Ascending aorta (tissue), 2 donors: ENCODE measurements around the gene PDE4B. TPM values are rescaled to one million over a fixed set of nuclear protein-coding genes. Genes with fewer than 3 reads are reported as not detected.

Experiments
- DNase-seq, 2 donors: peaks; one replicate each; pipeline ENCODE4 v3.0.0-alpha.2; 2019; ENCODE audit warnings: low spot score in 2 of 2
- H3K27ac ChIP-seq, 2 donors: fragments of 200-600 bp; sonication (generic); one replicate each; pipeline ENCODE4 v1.5.1; 2016 to 2017; ENCODE audit warnings: mild to moderate bottlenecking in 1 of 2
- H3K27me3 ChIP-seq: fragments of 200-600 bp; sonication (generic); one replicate; pipeline ENCODE4 v1.5.1; 2017
- H3K36me3 ChIP-seq, 2 donors: fragments of 200-600 bp; sonication (generic); one replicate each; pipeline ENCODE4 v1.5.1; 2016
- H3K4me1 ChIP-seq, 2 donors: fragments of 200-600 bp; sonication (generic); one replicate each; pipeline ENCODE4 v1.5.1; 2016 to 2017; ENCODE audit warnings: mild to moderate bottlenecking in 1 of 2
- H3K4me3 ChIP-seq, 2 donors: fragments of 200-600 bp; sonication (generic); one replicate each; pipeline ENCODE4 v1.5.1; 2016 to 2017; ENCODE audit warnings: mild to moderate bottlenecking in 1 of 2
- H3K9me3 ChIP-seq, 2 donors: fragments of 200-600 bp; sonication (generic); one replicate each; pipeline ENCODE4 v1.5.1; 2016
- intact Hi-C: fragments of 100-400 bp; cut with DNase I; formaldehyde crosslinking; loops from one replicate; pipeline ENCODE4 v1.15.1; 2023
- total RNA-seq: library from RNA; depleted of rRNA; stranded (reverse); fragments of >200 nt; gene quantifications from one replicate; pipeline ENCODE4 v1.1.0, GENCODE V29; 2016
- TF ChIP-seq, protein P1 (sequence below), 3 experiments: fragments of 200-600 bp in 2 of 3; fragments of 450-650 bp in 1 of 3; sonication (generic) in 2 of 3; IDR thresholded peaks; one replicate each; pipeline ENCODE4 v1.5.1; 2016 to 2019; ENCODE audit warnings: antibody characterized with exemption in 3 of 3, mild to moderate bottlenecking in 1 of 3, moderate library complexity in 1 of 3

PDE4B gene
- total RNA-seq, 1 donor from 2014 or later = 4.5 TPM

DNA sequence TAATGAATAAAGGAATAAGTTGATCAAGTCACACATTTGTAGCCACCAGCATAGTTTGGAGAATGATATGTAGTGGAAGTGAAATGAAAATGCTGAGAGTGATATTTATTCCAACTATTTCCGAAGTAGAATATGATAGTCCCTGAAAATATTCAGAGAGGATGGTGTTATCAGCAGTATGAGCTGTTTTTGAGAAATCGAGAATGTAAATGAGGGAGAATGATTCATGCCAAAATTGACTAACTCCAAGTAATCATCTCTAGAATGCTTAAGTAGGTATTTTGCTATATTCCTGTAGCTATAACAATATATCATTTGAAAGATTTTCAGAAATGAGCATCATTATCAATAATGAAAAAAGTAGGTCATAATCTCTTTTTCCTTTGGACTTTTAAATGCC is 178.9 kb downstream of the PDE4B start:
- TF ChIP-seq, protein P1, sequence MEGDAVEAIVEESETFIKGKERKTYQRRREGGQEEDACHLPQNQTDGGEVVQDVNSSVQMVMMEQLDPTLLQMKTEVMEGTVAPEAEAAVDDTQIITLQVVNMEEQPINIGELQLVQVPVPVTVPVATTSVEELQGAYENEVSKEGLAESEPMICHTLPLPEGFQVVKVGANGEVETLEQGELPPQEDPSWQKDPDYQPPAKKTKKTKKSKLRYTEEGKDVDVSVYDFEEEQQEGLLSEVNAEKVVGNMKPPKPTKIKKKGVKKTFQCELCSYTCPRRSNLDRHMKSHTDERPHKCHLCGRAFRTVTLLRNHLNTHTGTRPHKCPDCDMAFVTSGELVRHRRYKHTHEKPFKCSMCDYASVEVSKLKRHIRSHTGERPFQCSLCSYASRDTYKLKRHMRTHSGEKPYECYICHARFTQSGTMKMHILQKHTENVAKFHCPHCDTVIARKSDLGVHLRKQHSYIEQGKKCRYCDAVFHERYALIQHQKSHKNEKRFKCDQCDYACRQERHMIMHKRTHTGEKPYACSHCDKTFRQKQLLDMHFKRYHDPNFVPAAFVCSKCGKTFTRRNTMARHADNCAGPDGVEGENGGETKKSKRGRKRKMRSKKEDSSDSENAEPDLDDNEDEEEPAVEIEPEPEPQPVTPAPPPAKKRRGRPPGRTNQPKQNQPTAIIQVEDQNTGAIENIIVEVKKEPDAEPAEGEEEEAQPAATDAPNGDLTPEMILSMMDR (IDR thresholded peaks at IDR 0.05) = no peak
- intact Hi-C loops = no loop called here

DNA sequence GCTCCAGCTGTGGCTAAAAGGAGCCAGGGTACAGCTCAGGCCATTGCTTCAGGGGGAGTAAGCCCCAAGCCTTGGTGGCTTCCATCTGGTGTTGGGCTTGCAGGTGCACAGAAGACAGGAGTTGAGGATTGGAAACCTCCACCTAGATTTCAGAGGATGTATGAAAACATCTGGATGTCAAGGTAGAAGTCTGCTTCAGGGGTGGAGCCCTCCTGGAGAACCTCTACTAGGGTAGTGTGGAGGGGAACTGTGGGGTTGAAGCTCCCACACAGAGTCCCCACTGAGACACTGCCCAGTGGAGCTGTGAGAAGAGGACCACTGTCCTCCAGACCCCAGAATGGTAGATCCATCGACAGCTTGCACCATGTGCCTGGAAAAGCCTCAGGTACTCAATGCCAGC is 183.0 kb downstream of the PDE4B start:
- H3K4me1 ChIP-seq = no peaks in the 10 kb centered on the region
- H3K36me3 ChIP-seq = no peaks in the 10 kb centered on the region
- peaks cover 0 to 3% of the 10 kb centered on the region in 2 donors for H3K9me3 ChIP-seq
- no peak for DNase-seq
- intact Hi-C loops = no loop called here
- H3K27me3 ChIP-seq = no peaks in the 10 kb centered on the region
- no peak overlapping the region for H3K27ac ChIP-seq
- no peak overlapping the region for H3K4me3 ChIP-seq
- TF ChIP-seq, protein P1 (IDR thresholded peaks at IDR 0.05) = no peak

More for the DNA sequence above, 178.9 kb downstream of the PDE4B start:
- DNase-seq = no peak
- Histone ChIP-seq H3K27ac (no peak overlapping the region), H3K4me1 (no peaks in the 10 kb centered on the region), H3K36me3 (no peaks in the 10 kb centered on the region), H3K4me3 (no peak overlapping the region), H3K27me3 (no peaks in the 10 kb centered on the region), H3K9me3 (peaks cover 0 to 3% of the 10 kb centered on the region in 2 donors)

GRCh38 chr1:65979136-65980044 is 186.7 kb downstream of the PDE4B start:
- H3K9me3 ChIP-seq = peaks cover 0 to 3% of the 10 kb centered on the region in 2 donors
- intact Hi-C loops = no loop called here
- H3K27ac ChIP-seq = no peak overlapping the region

DNA sequence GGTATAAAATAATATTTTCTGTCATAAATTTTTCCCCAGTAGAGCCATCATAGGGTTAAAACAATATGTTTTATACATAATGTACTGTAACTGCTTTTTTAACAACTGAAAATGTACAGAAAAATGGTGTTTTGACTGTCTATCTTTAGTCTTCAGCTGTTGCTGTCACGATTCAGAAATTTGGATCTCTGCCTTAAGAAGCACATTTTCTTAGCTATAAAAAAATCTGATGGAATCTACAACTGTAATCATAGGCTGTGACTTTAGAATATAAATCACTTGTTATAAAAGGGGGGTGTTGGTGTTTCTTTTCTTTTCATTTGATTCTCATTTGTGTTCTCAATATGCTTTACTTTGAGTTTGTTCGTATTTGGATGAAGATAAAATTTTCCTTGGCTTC is 187.5 kb downstream of the PDE4B start:
- no peaks in the 10 kb centered on the region for H3K27me3 ChIP-seq
- no peaks in the 10 kb centered on the region for H3K4me1 ChIP-seq
- H3K4me3 ChIP-seq = no peak overlapping the region
- DNase-seq = no peak
- H3K9me3 ChIP-seq = peaks cover 0 to 3% of the 10 kb centered on the region in 2 donors
- no peak overlapping the region for H3K27ac ChIP-seq
- H3K36me3 ChIP-seq = no peaks in the 10 kb centered on the region
- TF ChIP-seq, protein P1 (IDR thresholded peaks at IDR 0.05) = no peak
- intact Hi-C loops = no loop called here

More at GRCh38 chr1:65979136-65980044, 186.7 kb downstream of the PDE4B start:
- no peak for DNase-seq
- Histone ChIP-seq H3K4me3 (no peak overlapping the region), H3K4me1 (no peaks in the 10 kb centered on the region), H3K36me3 (no peaks in the 10 kb centered on the region), H3K27me3 (no peaks in the 10 kb centered on the region)
- TF ChIP-seq, protein P1 (IDR thresholded peaks at IDR 0.05) = no peak

GRCh38 chr1:65983500-65983899 is 190.8 kb downstream of the PDE4B start:
- no peaks in the 10 kb centered on the region for H3K27me3 ChIP-seq
- no peak overlapping the region for H3K27ac ChIP-seq
- no peaks in the 10 kb centered on the region for H3K4me1 ChIP-seq
- H3K36me3 ChIP-seq = no peaks in the 10 kb centered on the region
- H3K4me3 ChIP-seq = no peak overlapping the region
- H3K9me3 ChIP-seq = no peaks in the 10 kb centered on the region
- DNase-seq = no peak
- intact Hi-C loops = no loop called here
- TF ChIP-seq, protein P1 (IDR thresholded peaks at IDR 0.05) = no peak
